ENCODE results near the gene PCDHA12.
A peak's percentile ranks its signal among the peaks of the same experiment; 100 is the strongest.
"Not testable (repeated sequence)": the region's sequence is repeated elsewhere in the genome, so short reads cannot be mapped to it uniquely, and the experiment has no call there.

Gene PCDHA12

GRCh38 chr5:140876541-140877261, 1.6 kb downstream of the PCDHA12 start:
- H3K9me3 ChIP-seq (ENCODE audit: control insufficient read depth, low read length); H3K9ac ChIP-seq (ENCODE audit: low read length); H3K36me3 ChIP-seq (ENCODE audit: control insufficient read depth, insufficient read depth, low read length); H3K27me3 ChIP-seq (ENCODE audit: control insufficient read depth, insufficient read depth, low read length); H3K4me3 ChIP-seq (ENCODE audit: low read length); H3K4me1 ChIP-seq (ENCODE audit: control insufficient read depth, insufficient read depth, low read length): not testable (repeated sequence)

GRCh38 chr5:140877262-140877581, 2.1 kb downstream of the PCDHA12 start:
- no peaks in the 10 kb centered on the region for H3K36me3 ChIP-seq (ENCODE audit: control insufficient read depth, insufficient read depth, low read length)
- H3K4me3 ChIP-seq (ENCODE audit: low read length) = no peak overlapping the region
- H3K27me3 ChIP-seq (ENCODE audit: control insufficient read depth, insufficient read depth, low read length) = peaks cover 4% of the 10 kb centered on the region
- H3K9me3 ChIP-seq (ENCODE audit: control insufficient read depth, low read length) = no peaks in the 10 kb centered on the region
- no peaks in the 10 kb centered on the region for H3K4me1 ChIP-seq (ENCODE audit: control insufficient read depth, insufficient read depth, low read length)
- H3K9ac ChIP-seq (ENCODE audit: low read length) = no peak overlapping the region

- no peaks in the 10 kb centered on the region for H3K4me1 ChIP-seq (ENCODE audit: control insufficient read depth, insufficient read depth, low read length)
- no peaks in the 10 kb centered on the region for H3K9me3 ChIP-seq (ENCODE audit: control insufficient read depth, low read length)
- no peak within 1 kb of the TSS for H3K9ac ChIP-seq (ENCODE audit: low read length)
- H3K27me3 ChIP-seq (ENCODE audit: control insufficient read depth, insufficient read depth, low read length) = no peaks in the 10 kb centered on the region
- no peak within 1 kb of the TSS for H3K4me3 ChIP-seq (ENCODE audit: low read length)
- no peaks in the 10 kb centered on the region for H3K36me3 ChIP-seq (ENCODE audit: control insufficient read depth, insufficient read depth, low read length)
Observed at GRCh38 chr5:140881889-140882590, 6.9 kb downstream of the PCDHA12 start, which contains the start of gene PCDHA13. TSS of gene PCDHA13 (plus strand) at chr5:140882124. CDS start at chr5:140882269, 145 bp downstream.

- Histone ChIP-seq H3K9ac (ENCODE audit: low read length) (no peak overlapping the region), H3K36me3 (ENCODE audit: control insufficient read depth, insufficient read depth, low read length) (no peaks in the 10 kb centered on the region), H3K4me3 (ENCODE audit: low read length) (no peak overlapping the region), H3K9me3 (ENCODE audit: control insufficient read depth, low read length) (no peaks in the 10 kb centered on the region), H3K4me1 (ENCODE audit: control insufficient read depth, insufficient read depth, low read length) (no peaks in the 10 kb centered on the region), H3K27me3 (ENCODE audit: control insufficient read depth, insufficient read depth, low read length) (no peaks in the 10 kb centered on the region)
Observed at GRCh38 chr5:140882591-140882899, 7.4 kb downstream of the PCDHA12 start.

GRCh38 chr5:140883373-140883772, 8.3 kb downstream of the PCDHA12 start:
- Histone ChIP-seq H3K36me3 (ENCODE audit: control insufficient read depth, insufficient read depth, low read length) (no peaks in the 10 kb centered on the region), H3K4me3 (ENCODE audit: low read length) (no peak overlapping the region), H3K9ac (ENCODE audit: low read length) (no peak overlapping the region), H3K27me3 (ENCODE audit: control insufficient read depth, insufficient read depth, low read length) (no peaks in the 10 kb centered on the region), H3K4me1 (ENCODE audit: control insufficient read depth, insufficient read depth, low read length) (no peaks in the 10 kb centered on the region), H3K9me3 (ENCODE audit: control insufficient read depth, low read length) (no peaks in the 10 kb centered on the region)

GRCh38 chr5:140883927-140884697, 9.0 kb downstream of the PCDHA12 start:
- no peak overlapping the region for H3K9ac ChIP-seq (ENCODE audit: low read length)
- no peaks in the 10 kb centered on the region for H3K4me1 ChIP-seq (ENCODE audit: control insufficient read depth, insufficient read depth, low read length)
- no peaks in the 10 kb centered on the region for H3K36me3 ChIP-seq (ENCODE audit: control insufficient read depth, insufficient read depth, low read length)
- no peak overlapping the region for H3K4me3 ChIP-seq (ENCODE audit: low read length)
- H3K9me3 ChIP-seq (ENCODE audit: control insufficient read depth, low read length) = no peaks in the 10 kb centered on the region
- no peaks in the 10 kb centered on the region for H3K27me3 ChIP-seq (ENCODE audit: control insufficient read depth, insufficient read depth, low read length)

GRCh38 chr5:140916325-140916724, 41.2 kb downstream of the PCDHA12 start:
- Histone ChIP-seq H3K9ac (ENCODE audit: low read length) (no peak overlapping the region), H3K9me3 (ENCODE audit: control insufficient read depth, low read length) (no peaks in the 10 kb centered on the region), H3K4me3 (ENCODE audit: low read length) (no peak overlapping the region), H3K27me3 (ENCODE audit: control insufficient read depth, insufficient read depth, low read length) (no peaks in the 10 kb centered on the region), H3K4me1 (ENCODE audit: control insufficient read depth, insufficient read depth, low read length) (no peaks in the 10 kb centered on the region), H3K36me3 (ENCODE audit: control insufficient read depth, insufficient read depth, low read length) (no peaks in the 10 kb centered on the region)

- Histone ChIP-seq H3K4me1 (ENCODE audit: control insufficient read depth, insufficient read depth, low read length) (peaks cover 7% of the 10 kb centered on the region), H3K27me3 (ENCODE audit: control insufficient read depth, insufficient read depth, low read length) (peaks cover 30% of the 10 kb centered on the region), H3K4me3 (ENCODE audit: low read length) (no peak overlapping the region), H3K9ac (ENCODE audit: low read length) (no peak overlapping the region), H3K9me3 (ENCODE audit: control insufficient read depth, low read length) (no peaks in the 10 kb centered on the region), H3K36me3 (ENCODE audit: control insufficient read depth, insufficient read depth, low read length) (no peaks in the 10 kb centered on the region)
Observed at GRCh38 chr5:140923601-140924000, 48.5 kb downstream of the PCDHA12 start.

- Histone ChIP-seq H3K9me3 (ENCODE audit: control insufficient read depth, low read length) (no peaks in the 10 kb centered on the region), H3K36me3 (ENCODE audit: control insufficient read depth, insufficient read depth, low read length) (no peaks in the 10 kb centered on the region), H3K9ac (ENCODE audit: low read length) (no peak within 1 kb of the TSS), H3K27me3 (ENCODE audit: control insufficient read depth, insufficient read depth, low read length) (peaks cover 31% of the 10 kb centered on the region), H3K4me1 (ENCODE audit: control insufficient read depth, insufficient read depth, low read length) (peaks cover 7% of the 10 kb centered on the region), H3K4me3 (ENCODE audit: low read length) (peak within 1 kb of the TSS; percentile 45)
Observed at GRCh38 chr5:140925806-140926442, 50.8 kb downstream of the PCDHA12 start, which contains the start of gene PCDHAC1. TSS of gene PCDHAC1 (plus strand) at chr5:140926299. CDS start at chr5:140926893, 594 bp downstream.

GRCh38 chr5:140926443-140927227, 51.5 kb downstream of the PCDHA12 start:
- peaks cover 7% of the 10 kb centered on the region for H3K4me1 ChIP-seq (ENCODE audit: control insufficient read depth, insufficient read depth, low read length)
- H3K4me3 ChIP-seq (ENCODE audit: low read length) = peak overlapping the region; percentile 45
- H3K36me3 ChIP-seq (ENCODE audit: control insufficient read depth, insufficient read depth, low read length) = no peaks in the 10 kb centered on the region
- H3K9ac ChIP-seq (ENCODE audit: low read length) = no peak overlapping the region
- no peaks in the 10 kb centered on the region for H3K9me3 ChIP-seq (ENCODE audit: control insufficient read depth, low read length)
- peaks cover 31% of the 10 kb centered on the region for H3K27me3 ChIP-seq (ENCODE audit: control insufficient read depth, insufficient read depth, low read length)

- H3K9ac ChIP-seq (ENCODE audit: low read length) = no peak overlapping the region
Observed at GRCh38 chr5:140927228-140927573, 52.1 kb downstream of the PCDHA12 start.

More at GRCh38 chr5:140927228-140927573, 52.1 kb downstream of the PCDHA12 start:
- Histone ChIP-seq H3K4me3 (ENCODE audit: low read length) (peak overlapping the region; percentile 45), H3K9me3 (ENCODE audit: control insufficient read depth, low read length) (no peaks in the 10 kb centered on the region), H3K36me3 (ENCODE audit: control insufficient read depth, insufficient read depth, low read length) (no peaks in the 10 kb centered on the region), H3K4me1 (ENCODE audit: control insufficient read depth, insufficient read depth, low read length) (peaks cover 7% of the 10 kb centered on the region), H3K27me3 (ENCODE audit: control insufficient read depth, insufficient read depth, low read length) (peaks cover 31% of the 10 kb centered on the region)

Measured in mucosa of stomach (tissue), 1 donor.